ENCODE measurements around the gene DMWD. TPM values are rescaled to one million over a fixed set of nuclear protein-coding genes. Genes with fewer than 3 reads are reported as not detected.

Gene DMWD
- polyA plus RNA-seq, 1 of the 3 experiments (the other 2 are of a cell fraction) = 40.6 TPM

DNA sequence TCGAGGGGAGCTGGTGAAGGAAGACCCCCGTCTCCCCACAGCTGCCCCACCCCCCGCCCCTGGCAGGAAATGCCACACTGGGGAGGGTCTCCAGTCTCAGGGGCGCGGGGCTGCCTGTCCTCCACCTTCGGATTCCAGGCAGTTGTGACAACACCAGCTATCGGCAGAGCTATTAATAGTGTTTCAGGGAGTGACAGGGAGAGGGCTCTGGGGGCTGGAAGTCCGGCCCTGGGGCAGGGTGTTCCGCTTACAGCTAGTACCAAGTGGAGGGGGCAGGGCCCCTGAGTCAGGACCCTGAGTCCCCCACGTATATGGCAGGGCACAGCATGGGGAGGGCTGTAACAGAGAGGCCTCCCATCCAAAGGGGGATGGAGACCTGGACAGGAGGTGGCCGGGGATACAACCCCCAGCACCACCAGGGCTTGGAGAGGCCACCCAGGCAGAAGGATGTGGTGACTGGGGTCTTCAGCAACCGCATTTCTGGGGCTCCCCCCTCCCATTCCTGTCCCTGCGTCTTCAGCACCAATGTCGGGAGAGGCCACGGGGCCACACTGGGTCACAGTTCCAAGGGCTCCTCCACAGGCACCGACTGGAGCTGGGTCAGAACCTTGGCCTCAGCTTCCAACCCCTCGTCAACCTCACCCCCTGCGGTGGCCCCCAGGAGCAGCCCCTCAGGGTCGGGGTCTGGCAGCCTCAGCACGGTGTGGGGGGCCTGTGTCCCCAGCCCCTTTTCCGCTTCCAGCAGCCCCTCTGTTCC is 27.5 kb downstream of the DMWD start:
- Histone ChIP-seq H3K79me2 (ENCODE audit: insufficient read depth) (no peaks in the 10 kb centered on the region), H2AFZ (ENCODE audit: low read depth) (no peak overlapping the region), H3K9ac (no peak overlapping the region), H3K4me2 (no peak overlapping the region), H3K27ac (ENCODE audit: low read depth in 2 of 2, low read length in 1 of 2) (no peak overlapping the region), H3K36me3 (replicated peaks in 1 of 2; ENCODE audit: control insufficient read depth in 1 of 2, insufficient read depth in 2 of 2, low read length in 1 of 2) (no peaks in the 10 kb centered on the region), H4K20me1 (ENCODE audit: insufficient read depth) (0 out of 2 replicates have a peak, but pooled peaks cover 4% of the 10 kb centered on the region), H3K4me1 (ENCODE audit: control insufficient read depth in 1 of 2, insufficient read depth in 2 of 2, low read depth in 1 of 2, low read length in 1 of 2) (peaks cover 4 to 20% of the 10 kb centered on the region in 2 experiments; a peak in 2 of 4 replicates), H3F3A (replicated peaks; ENCODE audit: insufficient read depth) (peaks cover 9% of the 10 kb centered on the region), H3K4me3 (ENCODE audit: low read depth in 2 of 2, low read length in 1 of 2) (no peak overlapping the region), H3K27me3 (ENCODE audit: insufficient read depth) (no peaks in the 10 kb centered on the region), H3K9me2 (no peaks in the 10 kb centered on the region), H3K9me3 (no peaks in the 10 kb centered on the region)
- TF ChIP-seq MEF2A (IDR thresholded peaks at IDR 0.05; ENCODE audit: borderline replicate concordance, low read depth) = no peak
- TF ChIP-seq GATA2 (CRISPR knock-in tag; IDR thresholded peaks at IDR 0.05) = no peak
- no peak for TF ChIP-seq GABPA (IDR thresholded peaks at IDR 0.05; ENCODE audit: low read depth)
- TF ChIP-seq, protein P1, sequence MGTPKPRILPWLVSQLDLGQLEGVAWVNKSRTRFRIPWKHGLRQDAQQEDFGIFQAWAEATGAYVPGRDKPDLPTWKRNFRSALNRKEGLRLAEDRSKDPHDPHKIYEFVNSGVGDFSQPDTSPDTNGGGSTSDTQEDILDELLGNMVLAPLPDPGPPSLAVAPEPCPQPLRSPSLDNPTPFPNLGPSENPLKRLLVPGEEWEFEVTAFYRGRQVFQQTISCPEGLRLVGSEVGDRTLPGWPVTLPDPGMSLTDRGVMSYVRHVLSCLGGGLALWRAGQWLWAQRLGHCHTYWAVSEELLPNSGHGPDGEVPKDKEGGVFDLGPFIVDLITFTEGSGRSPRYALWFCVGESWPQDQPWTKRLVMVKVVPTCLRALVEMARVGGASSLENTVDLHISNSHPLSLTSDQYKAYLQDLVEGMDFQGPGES (IDR thresholded peaks at IDR 0.05; ENCODE audit: low read depth, low read length) = no peak
- no peak for TF ChIP-seq RFX5 (IDR thresholded peaks at IDR 0.05; ENCODE audit: low read length)
- TF ChIP-seq, protein P2, sequence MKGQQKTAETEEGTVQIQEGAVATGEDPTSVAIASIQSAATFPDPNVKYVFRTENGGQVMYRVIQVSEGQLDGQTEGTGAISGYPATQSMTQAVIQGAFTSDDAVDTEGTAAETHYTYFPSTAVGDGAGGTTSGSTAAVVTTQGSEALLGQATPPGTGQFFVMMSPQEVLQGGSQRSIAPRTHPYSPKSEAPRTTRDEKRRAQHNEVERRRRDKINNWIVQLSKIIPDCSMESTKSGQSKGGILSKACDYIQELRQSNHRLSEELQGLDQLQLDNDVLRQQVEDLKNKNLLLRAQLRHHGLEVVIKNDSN (IDR thresholded peaks at IDR 0.05; ENCODE audit: borderline replicate concordance, low read depth) = no peak
- no peak for TF ChIP-seq CHD2 (IDR thresholded peaks at IDR 0.05; ENCODE audit: low read length, partially characterized antibody)
- TF ChIP-seq, protein P3, sequence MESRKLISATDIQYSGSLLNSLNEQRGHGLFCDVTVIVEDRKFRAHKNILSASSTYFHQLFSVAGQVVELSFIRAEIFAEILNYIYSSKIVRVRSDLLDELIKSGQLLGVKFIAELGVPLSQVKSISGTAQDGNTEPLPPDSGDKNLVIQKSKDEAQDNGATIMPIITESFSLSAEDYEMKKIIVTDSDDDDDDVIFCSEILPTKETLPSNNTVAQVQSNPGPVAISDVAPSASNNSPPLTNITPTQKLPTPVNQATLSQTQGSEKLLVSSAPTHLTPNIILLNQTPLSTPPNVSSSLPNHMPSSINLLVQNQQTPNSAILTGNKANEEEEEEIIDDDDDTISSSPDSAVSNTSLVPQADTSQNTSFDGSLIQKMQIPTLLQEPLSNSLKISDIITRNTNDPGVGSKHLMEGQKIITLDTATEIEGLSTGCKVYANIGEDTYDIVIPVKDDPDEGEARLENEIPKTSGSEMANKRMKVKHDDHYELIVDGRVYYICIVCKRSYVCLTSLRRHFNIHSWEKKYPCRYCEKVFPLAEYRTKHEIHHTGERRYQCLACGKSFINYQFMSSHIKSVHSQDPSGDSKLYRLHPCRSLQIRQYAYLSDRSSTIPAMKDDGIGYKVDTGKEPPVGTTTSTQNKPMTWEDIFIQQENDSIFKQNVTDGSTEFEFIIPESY (IDR thresholded peaks at IDR 0.05; ENCODE audit: borderline replicate concordance, low read depth) = no peak
- TF ChIP-seq, protein P4, sequence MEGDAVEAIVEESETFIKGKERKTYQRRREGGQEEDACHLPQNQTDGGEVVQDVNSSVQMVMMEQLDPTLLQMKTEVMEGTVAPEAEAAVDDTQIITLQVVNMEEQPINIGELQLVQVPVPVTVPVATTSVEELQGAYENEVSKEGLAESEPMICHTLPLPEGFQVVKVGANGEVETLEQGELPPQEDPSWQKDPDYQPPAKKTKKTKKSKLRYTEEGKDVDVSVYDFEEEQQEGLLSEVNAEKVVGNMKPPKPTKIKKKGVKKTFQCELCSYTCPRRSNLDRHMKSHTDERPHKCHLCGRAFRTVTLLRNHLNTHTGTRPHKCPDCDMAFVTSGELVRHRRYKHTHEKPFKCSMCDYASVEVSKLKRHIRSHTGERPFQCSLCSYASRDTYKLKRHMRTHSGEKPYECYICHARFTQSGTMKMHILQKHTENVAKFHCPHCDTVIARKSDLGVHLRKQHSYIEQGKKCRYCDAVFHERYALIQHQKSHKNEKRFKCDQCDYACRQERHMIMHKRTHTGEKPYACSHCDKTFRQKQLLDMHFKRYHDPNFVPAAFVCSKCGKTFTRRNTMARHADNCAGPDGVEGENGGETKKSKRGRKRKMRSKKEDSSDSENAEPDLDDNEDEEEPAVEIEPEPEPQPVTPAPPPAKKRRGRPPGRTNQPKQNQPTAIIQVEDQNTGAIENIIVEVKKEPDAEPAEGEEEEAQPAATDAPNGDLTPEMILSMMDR (IDR thresholded peaks at IDR 0.05) = no peak
- TF ChIP-seq, protein P5, sequence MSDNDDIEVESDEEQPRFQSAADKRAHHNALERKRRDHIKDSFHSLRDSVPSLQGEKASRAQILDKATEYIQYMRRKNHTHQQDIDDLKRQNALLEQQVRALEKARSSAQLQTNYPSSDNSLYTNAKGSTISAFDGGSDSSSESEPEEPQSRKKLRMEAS (IDR thresholded peaks at IDR 0.05; ENCODE audit: low read depth) = no peak
- no peak for TF ChIP-seq TAF1 (IDR thresholded peaks at IDR 0.05; ENCODE audit: borderline replicate concordance, low read depth, low read length)
- ChIA-PET CTCF (interaction anchor here (1.4 kb wide), 1 partner anchor 34 kb away, joined by 3 read pairs; no protein-coding TSS in a partner anchor), POLR2A (no interaction called here)
- WGBS (ENCODE audit: low lambda C conversion rate) = 79% methylated on average over 13 of the region's 21 CpGs
- peak; percentile 28 for DNase-seq

Measured in SK-N-SH (cell line).